ENCODE measurements around the gene TGFBR3. TPM values are rescaled to one million over a fixed set of nuclear protein-coding genes. Genes with fewer than 3 reads are reported as not detected.

The TGFBR3 gene
- total RNA-seq, 1 donor from 2014 or later, result 7.4 TPM

- peaks cover 2% of the 10 kb centered on the region for H3K27me3 Mint-ChIP-seq
- H3K36me3 Mint-ChIP-seq (ENCODE audit: low read depth), result peaks cover 8% of the 10 kb centered on the region
- no peaks in the 10 kb centered on the region for H3K9me3 Mint-ChIP-seq
- no peak overlapping the region for H3K4me3 Mint-ChIP-seq
- peaks cover 26% of the 10 kb centered on the region for H3K4me1 Mint-ChIP-seq
- H3K27ac Mint-ChIP-seq, result no peak overlapping the region
- intact Hi-C loops (cut with micrococcal nuclease), result no loop called here
- DNase-seq, result no peak
Measured at GRCh38 chr1:91790392-91790791, 95.6 kb downstream of the TGFBR3 start.

- Mint-ChIP-seq H3K27ac (no peak overlapping the region), H3K36me3 (ENCODE audit: low read depth) (peaks cover 3% of the 10 kb centered on the region), H3K4me3 (no peak overlapping the region), H3K27me3 (peaks cover 2% of the 10 kb centered on the region), H3K4me1 (peaks cover 26% of the 10 kb centered on the region), H3K9me3 (no peaks in the 10 kb centered on the region)
- intact Hi-C loops (cut with micrococcal nuclease), result no loop called here
- no peak for DNase-seq
Measured at GRCh38 chr1:91789273-91789997, 96.5 kb downstream of the TGFBR3 start.

GRCh38 chr1:91787919-91788318, 98.0 kb downstream of the TGFBR3 start:
- Mint-ChIP-seq H3K27me3 (peaks cover 2% of the 10 kb centered on the region), H3K4me1 (peaks cover 26% of the 10 kb centered on the region), H3K27ac (no peak overlapping the region), H3K9me3 (no peaks in the 10 kb centered on the region), H3K4me3 (no peak overlapping the region), H3K36me3 (ENCODE audit: low read depth) (peaks cover 2% of the 10 kb centered on the region)
- no peak for DNase-seq
- intact Hi-C loops (cut with micrococcal nuclease), result no loop called here

- peaks cover 3% of the 10 kb centered on the region for H3K4me1 Mint-ChIP-seq
- peaks cover 3% of the 10 kb centered on the region for H3K27me3 Mint-ChIP-seq
- H3K27ac Mint-ChIP-seq, result no peak overlapping the region
- peaks cover 9% of the 10 kb centered on the region for H3K36me3 Mint-ChIP-seq (ENCODE audit: low read depth)
- intact Hi-C loops (cut with micrococcal nuclease), result no loop called here
- H3K9me3 Mint-ChIP-seq, result no peaks in the 10 kb centered on the region
- DNase-seq, result no peak
- H3K4me3 Mint-ChIP-seq, result no peak overlapping the region
Measured at GRCh38 chr1:91784616-91785015, 101.3 kb downstream of the TGFBR3 start.

- Mint-ChIP-seq H3K4me1 (peaks cover 3% of the 10 kb centered on the region), H3K9me3 (no peaks in the 10 kb centered on the region), H3K36me3 (ENCODE audit: low read depth) (peaks cover 12% of the 10 kb centered on the region), H3K27me3 (peaks cover 3% of the 10 kb centered on the region), H3K27ac (no peak overlapping the region), H3K4me3 (no peak overlapping the region)
- DNase-seq, result no peak
- intact Hi-C loops (cut with micrococcal nuclease), result no loop called here
Measured at GRCh38 chr1:91784191-91784590, 101.8 kb downstream of the TGFBR3 start.

GRCh38 chr1:91783423-91784170, 102.4 kb downstream of the TGFBR3 start:
- H3K27ac Mint-ChIP-seq, result no peak overlapping the region
- peaks cover 3% of the 10 kb centered on the region for H3K4me1 Mint-ChIP-seq
- no peak for DNase-seq
- peaks cover 12% of the 10 kb centered on the region for H3K36me3 Mint-ChIP-seq (ENCODE audit: low read depth)
- peaks cover 3% of the 10 kb centered on the region for H3K27me3 Mint-ChIP-seq
- no peaks in the 10 kb centered on the region for H3K9me3 Mint-ChIP-seq
- H3K4me3 Mint-ChIP-seq, result no peak overlapping the region
- intact Hi-C loops (cut with micrococcal nuclease), result no loop called here

GRCh38 chr1:91781901-91782622, 103.9 kb downstream of the TGFBR3 start:
- Mint-ChIP-seq H3K4me3 (no peak overlapping the region), H3K36me3 (ENCODE audit: low read depth) (peaks cover 15% of the 10 kb centered on the region), H3K27me3 (peaks cover 3% of the 10 kb centered on the region), H3K27ac (no peak overlapping the region), H3K4me1 (peaks cover 2% of the 10 kb centered on the region), H3K9me3 (no peaks in the 10 kb centered on the region)
- intact Hi-C loops (cut with micrococcal nuclease), result no loop called here
- DNase-seq, result no peak

- intact Hi-C loops (cut with micrococcal nuclease), result no loop called here
- DNase-seq, result no peak
- H3K27me3 Mint-ChIP-seq, result peaks cover 3% of the 10 kb centered on the region
- H3K9me3 Mint-ChIP-seq, result no peaks in the 10 kb centered on the region
- H3K4me1 Mint-ChIP-seq, result peaks cover 2% of the 10 kb centered on the region
- no peak overlapping the region for H3K27ac Mint-ChIP-seq
- H3K36me3 Mint-ChIP-seq (ENCODE audit: low read depth), result peaks cover 15% of the 10 kb centered on the region
- H3K4me3 Mint-ChIP-seq, result no peak overlapping the region
Measured at GRCh38 chr1:91781371-91781825, 104.6 kb downstream of the TGFBR3 start.

GRCh38 chr1:91779548-91780021, 106.4 kb downstream of the TGFBR3 start:
- intact Hi-C loops (cut with micrococcal nuclease), result no loop called here
- Mint-ChIP-seq H3K27ac (no peak overlapping the region), H3K4me1 (peaks cover 2% of the 10 kb centered on the region), H3K9me3 (peaks cover 4% of the 10 kb centered on the region), H3K36me3 (ENCODE audit: low read depth) (peaks cover 15% of the 10 kb centered on the region), H3K27me3 (peaks cover 6% of the 10 kb centered on the region), H3K4me3 (no peak overlapping the region)
- no peak for DNase-seq

GRCh38 chr1:91778964-91779363, 107.0 kb downstream of the TGFBR3 start:
- Mint-ChIP-seq H3K4me3 (no peak overlapping the region), H3K4me1 (peaks cover 2% of the 10 kb centered on the region), H3K36me3 (ENCODE audit: low read depth) (peaks cover 15% of the 10 kb centered on the region), H3K27ac (no peak overlapping the region), H3K9me3 (peaks cover 4% of the 10 kb centered on the region), H3K27me3 (peaks cover 6% of the 10 kb centered on the region)
- intact Hi-C loops (cut with micrococcal nuclease), result no loop called here
- DNase-seq, result no peak

- H3K27ac Mint-ChIP-seq, result no peak overlapping the region
- DNase-seq, result no peak
- H3K27me3 Mint-ChIP-seq, result peaks cover 6% of the 10 kb centered on the region
- no peak overlapping the region for H3K4me3 Mint-ChIP-seq
- H3K9me3 Mint-ChIP-seq, result peaks cover 4% of the 10 kb centered on the region
- peaks cover 15% of the 10 kb centered on the region for H3K36me3 Mint-ChIP-seq (ENCODE audit: low read depth)
- peaks cover 2% of the 10 kb centered on the region for H3K4me1 Mint-ChIP-seq
- intact Hi-C loops (cut with micrococcal nuclease), result no loop called here
Measured at GRCh38 chr1:91777630-91778300, 108.2 kb downstream of the TGFBR3 start.

- no peak for DNase-seq
- no peak overlapping the region for H3K4me3 Mint-ChIP-seq
- peaks cover 6% of the 10 kb centered on the region for H3K27me3 Mint-ChIP-seq
- H3K4me1 Mint-ChIP-seq, result peaks cover 2% of the 10 kb centered on the region
- intact Hi-C loops (cut with micrococcal nuclease), result no loop called here
- peaks cover 4% of the 10 kb centered on the region for H3K9me3 Mint-ChIP-seq
- H3K36me3 Mint-ChIP-seq (ENCODE audit: low read depth), result peaks cover 13% of the 10 kb centered on the region
- H3K27ac Mint-ChIP-seq, result no peak overlapping the region
Measured at GRCh38 chr1:91777196-91777595, 108.8 kb downstream of the TGFBR3 start.

GRCh38 chr1:91776068-91776794, 109.7 kb downstream of the TGFBR3 start:
- peaks cover 4% of the 10 kb centered on the region for H3K27me3 Mint-ChIP-seq
- no peak overlapping the region for H3K27ac Mint-ChIP-seq
- peaks cover 2% of the 10 kb centered on the region for H3K4me1 Mint-ChIP-seq
- intact Hi-C loops (cut with micrococcal nuclease), result no loop called here
- no peak for DNase-seq
- no peak overlapping the region for H3K4me3 Mint-ChIP-seq
- H3K9me3 Mint-ChIP-seq, result peaks cover 4% of the 10 kb centered on the region
- H3K36me3 Mint-ChIP-seq (ENCODE audit: low read depth), result peaks cover 13% of the 10 kb centered on the region
